Mammary epithelial cell (primary cell): ENCODE results near the gene FSCN2.

Source experiments
- EZH2 ChIP-seq: IDR thresholded peaks from 2 replicates; pipeline ENCODE4 v1.6.1; 2012; ENCODE audit warnings: low read length, inconsistent platforms, borderline replicate concordance
- TF ChIP-seq, protein P1 (sequence below), 2 donors: IDR thresholded peaks in 1 of 2; conservative IDR thresholded peaks in 1 of 2; 2 replicates each; pipeline ENCODE4 v1.5.1; 2011 to 2012; ENCODE audit warnings: inconsistent platforms in 2 of 2, low read length in 2 of 2, mild to moderate bottlenecking in 2 of 2, control low read depth in 1 of 2, low read depth in 1 of 2; ENCODE audit not compliant: insufficient read depth in 1 of 2; ENCODE audit errors: extremely low read depth in 1 of 2

DNA sequence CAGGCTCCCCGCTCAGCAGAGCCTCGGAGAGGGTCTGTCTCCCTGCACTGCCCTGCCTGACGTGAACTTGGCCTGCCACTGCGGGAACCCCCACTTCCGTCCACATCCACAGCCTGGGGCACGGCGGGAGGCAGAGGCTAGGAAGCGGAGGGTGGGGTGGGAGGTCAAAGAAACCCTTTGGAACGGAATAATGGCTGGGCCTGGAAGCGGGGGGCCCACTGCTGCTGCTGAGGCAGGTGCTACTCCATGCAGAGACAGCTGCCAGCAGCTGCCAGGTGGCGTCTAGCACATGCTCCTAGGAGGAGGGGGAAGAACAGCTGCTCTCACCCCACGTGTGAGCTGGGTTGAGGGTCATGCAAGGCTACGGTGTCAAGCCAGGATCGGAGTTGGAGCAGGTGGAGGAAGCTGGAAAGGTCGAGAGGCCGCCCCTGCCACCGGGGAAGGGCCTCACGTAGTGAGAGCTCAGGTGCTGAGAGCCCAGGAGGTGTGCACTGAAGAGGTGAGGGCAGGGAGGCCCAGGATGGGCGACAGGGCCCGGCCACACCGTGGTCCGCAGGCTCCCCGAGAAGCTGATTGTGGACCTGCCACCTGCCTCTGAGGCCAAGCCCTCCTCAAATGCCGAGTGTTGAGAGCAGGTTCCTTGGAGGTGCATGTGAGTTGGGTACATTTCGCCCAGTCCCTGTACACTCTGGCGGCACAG lies 9.8 kb downstream of the FSCN2 start:
- TF ChIP-seq, protein P1, sequence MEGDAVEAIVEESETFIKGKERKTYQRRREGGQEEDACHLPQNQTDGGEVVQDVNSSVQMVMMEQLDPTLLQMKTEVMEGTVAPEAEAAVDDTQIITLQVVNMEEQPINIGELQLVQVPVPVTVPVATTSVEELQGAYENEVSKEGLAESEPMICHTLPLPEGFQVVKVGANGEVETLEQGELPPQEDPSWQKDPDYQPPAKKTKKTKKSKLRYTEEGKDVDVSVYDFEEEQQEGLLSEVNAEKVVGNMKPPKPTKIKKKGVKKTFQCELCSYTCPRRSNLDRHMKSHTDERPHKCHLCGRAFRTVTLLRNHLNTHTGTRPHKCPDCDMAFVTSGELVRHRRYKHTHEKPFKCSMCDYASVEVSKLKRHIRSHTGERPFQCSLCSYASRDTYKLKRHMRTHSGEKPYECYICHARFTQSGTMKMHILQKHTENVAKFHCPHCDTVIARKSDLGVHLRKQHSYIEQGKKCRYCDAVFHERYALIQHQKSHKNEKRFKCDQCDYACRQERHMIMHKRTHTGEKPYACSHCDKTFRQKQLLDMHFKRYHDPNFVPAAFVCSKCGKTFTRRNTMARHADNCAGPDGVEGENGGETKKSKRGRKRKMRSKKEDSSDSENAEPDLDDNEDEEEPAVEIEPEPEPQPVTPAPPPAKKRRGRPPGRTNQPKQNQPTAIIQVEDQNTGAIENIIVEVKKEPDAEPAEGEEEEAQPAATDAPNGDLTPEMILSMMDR (conservative IDR thresholded peaks at IDR 0.05 in 1 of 2, IDR thresholded peaks at IDR 0.05 in 1 of 2; ENCODE audit: extremely low read depth in 1 of 2, insufficient read depth in 1 of 2, low read depth in 1 of 2, low read length in 2 of 2), result no peak
- TF ChIP-seq EZH2, result no peak
